K562 (cell line): ENCODE data around the gene BMF. TPM values are rescaled to one million over a fixed set of nuclear protein-coding genes. Genes with fewer than 3 reads are reported as not detected.

ENCODE experiments used
- ASH1L ChIP-seq: fragments of 450-650 bp; IDR thresholded peaks from 2 replicates; pipeline ENCODE4 v1.6.1; 2018; ENCODE audit warnings: borderline replicate concordance, mild to moderate bottlenecking, low read depth; ENCODE audit not compliant: partially characterized antibody
- ATF1 ChIP-seq, 2 experiments: fragments of 450-650 bp in 1 of 2; IDR thresholded peaks; 2 replicates each; pipeline ENCODE4 v1.6.1; 2016; ENCODE audit warnings: missing compliant biosample characterization in 1 of 2, missing genetic modification characterization in 1 of 2
- BHLHE40 ChIP-seq: IDR thresholded peaks from 2 replicates; pipeline ENCODE4 v1.6.1; 2011; ENCODE audit warnings: low read length, improper control_type of control experiment
- BRCA1 ChIP-seq, 2 experiments: fragments of 450-650 bp in 1 of 2; sonication (generic) in 1 of 2; formaldehyde crosslinking in 1 of 2; IDR thresholded peaks; 2 replicates each; pipeline versions ENCODE4 v1.5.0 to v1.6.1; 2017 to 2020; ENCODE audit warnings: mild to moderate bottlenecking in 1 of 2, missing genetic modification reagents in 1 of 2
- CBX2 ChIP-seq: fragments of 200-600 bp; sonication (generic); IDR thresholded peaks from one replicate; pipeline ENCODE4 v1.6.1; 2012; ENCODE audit warnings: mild to moderate bottlenecking, low read length, inconsistent platforms; ENCODE audit not compliant: insufficient read depth, poor library complexity, severe bottlenecking
- COPS2 ChIP-seq: fragments of 450-650 bp; conservative IDR thresholded peaks from 2 replicates; pipeline ENCODE4 v1.6.1; 2016; ENCODE audit warnings: mild to moderate bottlenecking, moderate library complexity
- DPF2 ChIP-seq: fragments of 450-650 bp; IDR thresholded peaks from 2 replicates; pipeline ENCODE4 v1.6.1; 2016
- FOXP1 ChIP-seq: sonication (generic); formaldehyde crosslinking; IDR thresholded peaks from 2 replicates; pipeline ENCODE4 v1.8.0; 2022; ENCODE audit warnings: mild to moderate bottlenecking, missing genetic modification reagents
- JUND ChIP-seq, 2 experiments: IDR thresholded peaks; 2 replicates in 1 of 2; 3 replicates in 1 of 2; pipeline ENCODE4 v1.6.1; 2011; ENCODE audit warnings: borderline replicate concordance in 2 of 2, low read depth in 2 of 2, low read length in 2 of 2, improper control_type of control experiment in 1 of 2, missing biosample characterization in 1 of 2, missing genetic modification characterization in 1 of 2, missing genetic modification reagents in 1 of 2
- NELFE ChIP-seq: IDR thresholded peaks from 2 replicates; pipeline ENCODE4 v1.6.1; 2011; ENCODE audit warnings: mild to moderate bottlenecking; ENCODE audit not compliant: insufficient read depth, insufficient read length
- RBM22 ChIP-seq: fragments of 200-400 bp; formaldehyde crosslinking; IDR thresholded peaks from 2 replicates; pipeline ENCODE4 v1.6.1; 2018; ENCODE audit warnings: low read length, low read depth; ENCODE audit not compliant: poor library complexity, severe bottlenecking
- SNRNP70 ChIP-seq: fragments of 200-400 bp; formaldehyde crosslinking; optimal IDR thresholded peaks from 2 replicates; pipeline ENCODE3; 2017; ENCODE audit warnings: low read depth, low read length
- SREBF1 ChIP-seq: fragments of 150-350 bp; IDR thresholded peaks from 2 replicates; pipeline ENCODE4 v1.6.1; 2014; ENCODE audit warnings: antibody characterized with exemption, low read depth, low read length, borderline replicate concordance
- SRSF3 ChIP-seq: fragments of 200-400 bp; formaldehyde crosslinking; IDR thresholded peaks from 2 replicates; pipeline ENCODE4 v1.6.1; 2016; ENCODE audit warnings: mild to moderate bottlenecking, low read length, moderate library complexity; ENCODE audit not compliant: insufficient read depth
- STAG1 ChIP-seq: sonication (generic); formaldehyde crosslinking; IDR thresholded peaks from 2 replicates; pipeline ENCODE4 v1.5.0; 2020; ENCODE audit warnings: missing genetic modification reagents, borderline replicate concordance
- TARDBP ChIP-seq: fragments of 450-650 bp; IDR thresholded peaks from 2 replicates; pipeline ENCODE4 v1.6.1; 2016
- ZBTB1 ChIP-seq: sonication (generic); formaldehyde crosslinking; IDR thresholded peaks from 2 replicates; pipeline ENCODE4 v1.8.1; 2023; ENCODE audit warnings: missing genetic modification reagents, low read depth, mild to moderate bottlenecking, borderline replicate concordance
- ZBTB43 ChIP-seq: sonication (generic); formaldehyde crosslinking; IDR thresholded peaks from 2 replicates; pipeline ENCODE4 v1.8.0; 2023; ENCODE audit warnings: mild to moderate bottlenecking, missing genetic modification reagents
- ZFP1 ChIP-seq: fragments of 450-650 bp; formaldehyde crosslinking; IDR thresholded peaks from 2 replicates; pipeline ENCODE4 v1.4.0; 2020; ENCODE audit warnings: mild to moderate bottlenecking, mixed read lengths
- ZFPM2 ChIP-seq: fragments of 250-450 bp; sonication (Bioruptor Pico); IDR thresholded peaks from 2 replicates; pipeline ENCODE4 v1.5.1; 2022; ENCODE audit warnings: mild to moderate bottlenecking
- polyA plus RNA-seq, 8 experiments: library from polyadenylated mRNA; depleted of rRNA in 4 of 8; stranded (reverse) in 5 of 8; unstranded in 3 of 8; fragments of >200 nt; fragmentation: Nextera tagmentation in 2 of 8; fragmentation: Illumina TruSeq in 1 of 8; extraction: Ambion mirVana in 2 of 8; extraction: Trizol in 1 of 8; gene quantifications; 2 replicates each; pipeline versions ENCODE4 v1.2.1 to v1.2.3, GENCODE V29; 2011 to 2014; ENCODE audit warnings: inconsistent platforms in 1 of 8, missing spikeins in 1 of 8
- total RNA-seq, 7 experiments: library from RNA; depleted of rRNA in 6 of 7; stranded (reverse); fragments of >200 nt in 6 of 7; fragmentation: Illumina TruSeq in 2 of 7; extraction: Trizol in 2 of 7; gene quantifications; 2 replicates each; pipeline versions ENCODE4 v1.2.1 to v1.2.3, GENCODE V29; 2011 to 2021; ENCODE audit warnings: low replicate concordance in 1 of 7
- TF ChIP-seq, protein P1 (sequence below): IDR thresholded peaks from 3 replicates; pipeline ENCODE4 v1.6.1; 2011; ENCODE audit warnings: borderline replicate concordance, mild to moderate bottlenecking, moderate library complexity; ENCODE audit not compliant: insufficient read length; ENCODE audit errors: extremely low read depth

The BMF gene
- total and polyA plus RNA-seq, 9 of the 15 experiments (the other 6 are each of a cell fraction or from before 2014, with no cell fraction given) = 0.25 to 0.91 (median 0.59) TPM; not detected in 2

- TF ChIP-seq ZBTB43 (CRISPR knock-in tag) (no peak), ASH1L (no peak), RBM22 (no peak), JUND (IDR thresholded peaks at IDR 0.05; ENCODE audit: borderline replicate concordance, low read depth, low read length) (peak; percentile 71; the same call in 1 of the 2 replicates), JUND (tag; IDR thresholded peaks at IDR 0.05; ENCODE audit: borderline replicate concordance, low read depth, low read length) (peak; percentile 21; the same call in 2 of the 3 replicates), FOXP1 (CRISPR knock-in tag) (peak; percentile 51; the same call in 1 of the 2 replicates), ZFP1 (CRISPR knock-in tag) (no peak), SNRNP70 (no peak), ZBTB1 (CRISPR knock-in tag) (no peak), NELFE (no peak), SREBF1 (no peak), COPS2 (no peak), DPF2 (peak; percentile 91), ATF1 (CRISPR knock-in tag; IDR thresholded peaks at IDR 0.05) (no peak), ATF1 (tag; IDR thresholded peaks at IDR 0.05) (peak; percentile 53), BRCA1 (IDR thresholded peaks at IDR 0.05) (no peak), BRCA1 (CRISPR knock-in tag; IDR thresholded peaks at IDR 0.05) (no peak), BHLHE40 (peak; percentile 33; the same call in 1 of the 2 replicates), CBX2 (no peak), ZFPM2 (no peak), TARDBP (0 out of 2 replicates have a peak, but pooled peaks have one; percentile 40), SRSF3 (no peak), STAG1 (no peak)
- TF ChIP-seq, protein P1, sequence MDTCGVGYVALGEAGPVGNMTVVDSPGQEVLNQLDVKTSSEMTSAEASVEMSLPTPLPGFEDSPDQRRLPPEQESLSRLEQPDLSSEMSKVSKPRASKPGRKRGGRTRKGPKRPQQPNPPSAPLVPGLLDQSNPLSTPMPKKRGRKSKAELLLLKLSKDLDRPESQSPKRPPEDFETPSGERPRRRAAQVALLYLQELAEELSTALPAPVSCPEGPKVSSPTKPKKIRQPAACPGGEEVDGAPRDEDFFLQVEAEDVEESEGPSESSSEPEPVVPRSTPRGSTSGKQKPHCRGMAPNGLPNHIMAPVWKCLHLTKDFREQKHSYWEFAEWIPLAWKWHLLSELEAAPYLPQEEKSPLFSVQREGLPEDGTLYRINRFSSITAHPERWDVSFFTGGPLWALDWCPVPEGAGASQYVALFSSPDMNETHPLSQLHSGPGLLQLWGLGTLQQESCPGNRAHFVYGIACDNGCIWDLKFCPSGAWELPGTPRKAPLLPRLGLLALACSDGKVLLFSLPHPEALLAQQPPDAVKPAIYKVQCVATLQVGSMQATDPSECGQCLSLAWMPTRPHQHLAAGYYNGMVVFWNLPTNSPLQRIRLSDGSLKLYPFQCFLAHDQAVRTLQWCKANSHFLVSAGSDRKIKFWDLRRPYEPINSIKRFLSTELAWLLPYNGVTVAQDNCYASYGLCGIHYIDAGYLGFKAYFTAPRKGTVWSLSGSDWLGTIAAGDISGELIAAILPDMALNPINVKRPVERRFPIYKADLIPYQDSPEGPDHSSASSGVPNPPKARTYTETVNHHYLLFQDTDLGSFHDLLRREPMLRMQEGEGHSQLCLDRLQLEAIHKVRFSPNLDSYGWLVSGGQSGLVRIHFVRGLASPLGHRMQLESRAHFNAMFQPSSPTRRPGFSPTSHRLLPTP = no peak
Measured at GRCh38 chr15:40106203-40107161, 2.2 kb downstream of the BMF start (continued).
